Thyroid gland (tissue), 4 donors: ENCODE measurements around the gene OR2A25. TPM values are rescaled to one million over a fixed set of nuclear protein-coding genes. Genes with fewer than 3 reads are reported as not detected.

Source experiments
- DNase-seq, 2 donors: peaks; one replicate each; pipeline ENCODE4 v3.0.0-alpha.2; 2019
- H3K27ac ChIP-seq, 3 donors: fragments of 200-600 bp; sonication (generic); 1 replicate in 2 of 3; 2 replicates in 1 of 3; pipeline ENCODE4 v1.5.1; 2016 to 2019; ENCODE audit warnings: mild to moderate bottlenecking in 1 of 3, moderate library complexity in 1 of 3
- H3K27me3 ChIP-seq: fragments of 200-600 bp; sonication (generic); one replicate; pipeline ENCODE4 v1.5.1; 2019
- H3K36me3 ChIP-seq, 2 donors: fragments of 200-600 bp; sonication (generic); one replicate each; pipeline ENCODE4 v1.5.1; 2016 to 2019
- H3K4me1 ChIP-seq, 2 donors: fragments of 200-600 bp; sonication (generic); one replicate each; pipeline ENCODE4 v1.5.1; 2017 to 2019
- H3K4me3 ChIP-seq, 3 donors: fragments of 200-600 bp; sonication (generic); replicated peaks in 1 of 3; 1 replicate in 2 of 3; 2 replicates in 1 of 3; pipeline ENCODE4 v1.5.1; 2016; ENCODE audit warnings: mild to moderate bottlenecking in 1 of 3
- H3K9me3 ChIP-seq: fragments of 200-600 bp; sonication (generic); one replicate; pipeline ENCODE4 v1.5.1; 2017
- CTCF ChIP-seq, 6 experiments: fragments of 200-600 bp in 3 of 6; fragments of 450-650 bp in 3 of 6; sonication (generic) in 3 of 6; IDR thresholded peaks; one replicate each; pipeline ENCODE4 v1.5.1; 2016 to 2019; ENCODE audit warnings: antibody characterized with exemption in 6 of 6, mild to moderate bottlenecking in 2 of 6, inconsistent platforms in 1 of 6, moderate library complexity in 1 of 6
- POLR2A ChIP-seq, 2 donors: fragments of 450-650 bp; IDR thresholded peaks; one replicate each; pipeline ENCODE4 v1.6.1; 2017; ENCODE audit warnings: antibody characterized with exemption in 2 of 2, mild to moderate bottlenecking in 2 of 2, moderate library complexity in 1 of 2
- WGBS, 2 donors: methylation state at CpG; one replicate each; pipeline ENCODE4 v1.1.5; 2017; 5-methylcytosine and 5-hydroxymethylcytosine counted together
- intact Hi-C: fragments of 100-400 bp; cut with DNase I; formaldehyde crosslinking; loops from one replicate; pipeline ENCODE4 v1.15.1; 2023
- total RNA-seq, 4 donors: library from RNA; depleted of rRNA; stranded (reverse); fragments of >200 nt; gene quantifications; one replicate each; pipeline ENCODE4 v1.2.3, GENCODE V29; 2016

The OR2A25 gene
- total RNA-seq, 4 donors from 2014 or later, result not detected

GRCh38 chr7:144090667-144091066 lies 21.1 kb downstream of the OR2A25 start:
- Histone ChIP-seq H3K4me1 (no peaks in the 10 kb centered on the region), H3K9me3 (no peaks in the 10 kb centered on the region), H3K27ac (no peak overlapping the region), H3K36me3 (no peaks in the 10 kb centered on the region), H3K4me3 (no peak overlapping the region), H3K27me3 (no peaks in the 10 kb centered on the region)
- DNase-seq, result no peak
- intact Hi-C loops, result no loop called here
- 91 to 95% methylated on average over 3 of the region's 3 CpGs for WGBS, 2 donors
- TF ChIP-seq POLR2A (IDR thresholded peaks at IDR 0.05) (no peak), CTCF (IDR thresholded peaks at IDR 0.05) (no peak)

GRCh38 chr7:144098776-144099175 lies 29.2 kb downstream of the OR2A25 start:
- no peaks in the 10 kb centered on the region for H3K27me3 ChIP-seq
- H3K4me3 ChIP-seq, result no peak overlapping the region
- intact Hi-C loops, result no loop called here
- H3K36me3 ChIP-seq, result no peaks in the 10 kb centered on the region
- no peaks in the 10 kb centered on the region for H3K9me3 ChIP-seq
- no peak overlapping the region for H3K27ac ChIP-seq
- DNase-seq, result no peak
- no peak for TF ChIP-seq POLR2A (IDR thresholded peaks at IDR 0.05)
- TF ChIP-seq CTCF (IDR thresholded peaks at IDR 0.05), result no peak
- H3K4me1 ChIP-seq, result no peaks in the 10 kb centered on the region

GRCh38 chr7:144100607-144101006 lies 31.0 kb downstream of the OR2A25 start:
- intact Hi-C loops, result no loop called here
- no peaks in the 10 kb centered on the region for H3K27me3 ChIP-seq
- H3K4me1 ChIP-seq, result no peaks in the 10 kb centered on the region
- H3K36me3 ChIP-seq, result no peaks in the 10 kb centered on the region
- no peaks in the 10 kb centered on the region for H3K9me3 ChIP-seq
- 74% methylated on average over 3 of the region's 3 CpGs for WGBS, 2 donors
- H3K4me3 ChIP-seq, result no peak overlapping the region
- no peak overlapping the region for H3K27ac ChIP-seq
- DNase-seq, result no peak
- no peak for TF ChIP-seq POLR2A (IDR thresholded peaks at IDR 0.05)
- no peak for TF ChIP-seq CTCF (IDR thresholded peaks at IDR 0.05)

- Histone ChIP-seq H3K27me3 (no peaks in the 10 kb centered on the region), H3K27ac (no peak overlapping the region), H3K9me3 (no peaks in the 10 kb centered on the region), H3K4me3 (no peak overlapping the region), H3K36me3 (no peaks in the 10 kb centered on the region), H3K4me1 (no peaks in the 10 kb centered on the region)
- no peak for DNase-seq
- TF ChIP-seq CTCF (IDR thresholded peaks at IDR 0.05), result no peak
- no peak for TF ChIP-seq POLR2A (IDR thresholded peaks at IDR 0.05)
- intact Hi-C loops, result no loop called here
Observed at GRCh38 chr7:144102041-144102440, 32.4 kb downstream of the OR2A25 start.

GRCh38 chr7:144105211-144105610 lies 35.6 kb downstream of the OR2A25 start:
- H3K4me1 ChIP-seq, result no peaks in the 10 kb centered on the region
- no peaks in the 10 kb centered on the region for H3K27me3 ChIP-seq
- H3K9me3 ChIP-seq, result no peaks in the 10 kb centered on the region
- no peak overlapping the region for H3K27ac ChIP-seq
- no peak for TF ChIP-seq POLR2A (IDR thresholded peaks at IDR 0.05)
- no peak for TF ChIP-seq CTCF (IDR thresholded peaks at IDR 0.05)
- DNase-seq, result no peak
- intact Hi-C loops, result no loop called here
- no peaks in the 10 kb centered on the region for H3K36me3 ChIP-seq
- H3K4me3 ChIP-seq, result no peak overlapping the region
